Putamen (tissue), 1 donor: Measurements from ENCODE around the gene LAMC2.

Experiments
- DNase-seq: peaks from one replicate; pipeline ENCODE4 v3.0.0-alpha.2; 2016; ENCODE audit warnings: low spot score

The LAMC2 gene

GRCh38 chr1:183173828-183174227, 12.2 kb upstream of the LAMC2 start:
- DNase-seq = no peak

- no peak for DNase-seq
These were observed 10.4 kb upstream of the LAMC2 start for GRCh38 chr1:183175631-183176030.

- no peak for DNase-seq
These were observed 7.5 kb upstream of the LAMC2 start for GRCh38 chr1:183178545-183178944.

GRCh38 chr1:183179033-183179432, 7.0 kb upstream of the LAMC2 start:
- DNase-seq = no peak

- no peak for DNase-seq
These were observed 5.8 kb upstream of the LAMC2 start for GRCh38 chr1:183180218-183180617.

GRCh38 chr1:183180634-183181056, 5.4 kb upstream of the LAMC2 start:
- no peak for DNase-seq

- no peak for DNase-seq
These were observed 777 bp downstream of the LAMC2 start for GRCh38 chr1:183186841-183187240.

GRCh38 chr1:183188240-183188639, 2.2 kb downstream of the LAMC2 start:
- DNase-seq = no peak

- DNase-seq = no peak
These were observed 5.8 kb downstream of the LAMC2 start for GRCh38 chr1:183191833-183192232.

GRCh38 chr1:183193963-183194525, 8.0 kb downstream of the LAMC2 start:
- DNase-seq = no peak

- no peak for DNase-seq
These were observed 8.6 kb downstream of the LAMC2 start for GRCh38 chr1:183194527-183195141.

- no peak for DNase-seq
These were observed 9.1 kb downstream of the LAMC2 start for GRCh38 chr1:183195142-183195574.

- no peak for DNase-seq
These were observed 11.7 kb downstream of the LAMC2 start for GRCh38 chr1:183197762-183198161.

GRCh38 chr1:183198463-183198862, 12.4 kb downstream of the LAMC2 start:
- DNase-seq = no peak

- no peak for DNase-seq
These were observed 13.2 kb downstream of the LAMC2 start for GRCh38 chr1:183199304-183199703.

- DNase-seq = no peak
These were observed 14.4 kb downstream of the LAMC2 start for GRCh38 chr1:183200451-183200850.

- no peak for DNase-seq
These were observed 17.0 kb downstream of the LAMC2 start for GRCh38 chr1:183203094-183203493.

GRCh38 chr1:183205196-183205781, 19.2 kb downstream of the LAMC2 start:
- DNase-seq = no peak

GRCh38 chr1:183206538-183207122, 20.6 kb downstream of the LAMC2 start:
- DNase-seq = no peak

- no peak for DNase-seq
These were observed 23.6 kb downstream of the LAMC2 start for GRCh38 chr1:183209533-183210158.

GRCh38 chr1:183210681-183211080, 24.6 kb downstream of the LAMC2 start:
- DNase-seq = no peak

GRCh38 chr1:183212870-183213269, 26.8 kb downstream of the LAMC2 start:
- no peak for DNase-seq
